Measurements from ENCODE around the gene TMEM184B.

The TMEM184B gene

DNA sequence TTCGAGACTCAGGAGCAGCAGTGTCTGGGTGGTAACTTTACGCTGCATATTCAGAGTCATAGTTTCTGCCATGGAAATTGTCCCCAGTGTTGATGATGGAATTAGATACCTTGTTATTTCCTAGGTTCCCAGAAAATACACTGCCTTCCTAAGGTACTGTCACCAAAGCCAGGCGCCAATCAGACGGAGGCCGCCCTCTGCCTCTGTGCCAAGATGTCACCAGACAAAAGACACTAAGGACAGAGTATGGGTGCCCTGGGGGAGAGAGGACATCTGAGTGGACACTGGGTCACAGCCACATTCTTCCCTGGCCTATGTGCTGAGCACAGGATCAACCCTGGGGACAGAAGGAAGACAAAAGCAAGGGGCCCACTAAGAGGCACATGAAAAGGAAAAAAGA is 102.3 kb downstream of the TMEM184B start:
- no peak for DNase-seq (ENCODE audit: low read depth)
- no peak overlapping the region for H3K4me3 ChIP-seq (ENCODE audit: low read length)
- TF ChIP-seq, protein P1, sequence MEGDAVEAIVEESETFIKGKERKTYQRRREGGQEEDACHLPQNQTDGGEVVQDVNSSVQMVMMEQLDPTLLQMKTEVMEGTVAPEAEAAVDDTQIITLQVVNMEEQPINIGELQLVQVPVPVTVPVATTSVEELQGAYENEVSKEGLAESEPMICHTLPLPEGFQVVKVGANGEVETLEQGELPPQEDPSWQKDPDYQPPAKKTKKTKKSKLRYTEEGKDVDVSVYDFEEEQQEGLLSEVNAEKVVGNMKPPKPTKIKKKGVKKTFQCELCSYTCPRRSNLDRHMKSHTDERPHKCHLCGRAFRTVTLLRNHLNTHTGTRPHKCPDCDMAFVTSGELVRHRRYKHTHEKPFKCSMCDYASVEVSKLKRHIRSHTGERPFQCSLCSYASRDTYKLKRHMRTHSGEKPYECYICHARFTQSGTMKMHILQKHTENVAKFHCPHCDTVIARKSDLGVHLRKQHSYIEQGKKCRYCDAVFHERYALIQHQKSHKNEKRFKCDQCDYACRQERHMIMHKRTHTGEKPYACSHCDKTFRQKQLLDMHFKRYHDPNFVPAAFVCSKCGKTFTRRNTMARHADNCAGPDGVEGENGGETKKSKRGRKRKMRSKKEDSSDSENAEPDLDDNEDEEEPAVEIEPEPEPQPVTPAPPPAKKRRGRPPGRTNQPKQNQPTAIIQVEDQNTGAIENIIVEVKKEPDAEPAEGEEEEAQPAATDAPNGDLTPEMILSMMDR (conservative IDR thresholded peaks at IDR 0.05; ENCODE audit: low read depth, low read length) = no peak

Data from retinal pigment epithelial cell (primary cell).